GOT3 (cell line): ENCODE results near the gene SGF29.
"Not testable (repeated sequence)": the region's sequence is repeated elsewhere in the genome, so short reads cannot be mapped to it uniquely, and the experiment has no call there.

ENCODE experiments used
- DNase-seq: peaks from one replicate; lab custom pipeline; 2025; ENCODE audit warnings: mixed read lengths; lab: John Stamatoyannopoulos, UW

The SGF29 gene

GRCh38 chr16:28553776-28554633, at the start of gene SGF29:
TSS of gene SGF29 (plus strand) at chr16:28553920. CDS start at chr16:28581070, 27,150 bp downstream.
- peak; percentile 87 for DNase-seq

- no peak for DNase-seq
Observed at GRCh38 chr16:28504707-28505404, 48.9 kb upstream of the SGF29 start.

- DNase-seq, result no peak
Observed at GRCh38 chr16:28505489-28506137, 48.1 kb upstream of the SGF29 start.

GRCh38 chr16:28511031-28511430, 42.7 kb upstream of the SGF29 start:
- DNase-seq, result no peak

- DNase-seq, result no peak
Observed at GRCh38 chr16:28511801-28512789, 41.6 kb upstream of the SGF29 start.

- no peak for DNase-seq
Observed at GRCh38 chr16:28513484-28514181, 40.1 kb upstream of the SGF29 start.

- no peak for DNase-seq
Observed at GRCh38 chr16:28514246-28514645, 39.5 kb upstream of the SGF29 start.

GRCh38 chr16:28520672-28521071, 33.0 kb upstream of the SGF29 start:
- no peak for DNase-seq

- no peak for DNase-seq
Observed at GRCh38 chr16:28521436-28521835, 32.3 kb upstream of the SGF29 start.

GRCh38 chr16:28522792-28523191, 30.9 kb upstream of the SGF29 start:
- DNase-seq, result no peak

GRCh38 chr16:28524681-28525171, 29.0 kb upstream of the SGF29 start:
- no peak for DNase-seq

- DNase-seq, result no peak
Observed at GRCh38 chr16:28526201-28527099, 27.3 kb upstream of the SGF29 start.

GRCh38 chr16:28527100-28527785, 26.5 kb upstream of the SGF29 start:
- not testable (repeated sequence) for DNase-seq

GRCh38 chr16:28527985-28528384, 25.7 kb upstream of the SGF29 start:
- no peak for DNase-seq

GRCh38 chr16:28528463-28528867, 25.3 kb upstream of the SGF29 start:
- no peak for DNase-seq

GRCh38 chr16:28529124-28529523, 24.6 kb upstream of the SGF29 start:
- DNase-seq, result no peak

- DNase-seq, result no peak
Observed at GRCh38 chr16:28531777-28532744, 21.7 kb upstream of the SGF29 start.
